HG03045 (cell line): ENCODE results near the gene RNF126.
"Not testable (repeated sequence)": the region's sequence is repeated elsewhere in the genome, so short reads cannot be mapped to it uniquely, and the experiment has no call there.

ENCODE experiments used
- ATAC-seq: cut with Tn5 transposase; IDR thresholded peaks from one replicate; pipeline ENCODE4 v1.9.1; 2021; ENCODE audit warnings: mild to moderate bottlenecking, moderate library complexity; ENCODE audit not compliant: unreplicated experiment

Gene RNF126

DNA sequence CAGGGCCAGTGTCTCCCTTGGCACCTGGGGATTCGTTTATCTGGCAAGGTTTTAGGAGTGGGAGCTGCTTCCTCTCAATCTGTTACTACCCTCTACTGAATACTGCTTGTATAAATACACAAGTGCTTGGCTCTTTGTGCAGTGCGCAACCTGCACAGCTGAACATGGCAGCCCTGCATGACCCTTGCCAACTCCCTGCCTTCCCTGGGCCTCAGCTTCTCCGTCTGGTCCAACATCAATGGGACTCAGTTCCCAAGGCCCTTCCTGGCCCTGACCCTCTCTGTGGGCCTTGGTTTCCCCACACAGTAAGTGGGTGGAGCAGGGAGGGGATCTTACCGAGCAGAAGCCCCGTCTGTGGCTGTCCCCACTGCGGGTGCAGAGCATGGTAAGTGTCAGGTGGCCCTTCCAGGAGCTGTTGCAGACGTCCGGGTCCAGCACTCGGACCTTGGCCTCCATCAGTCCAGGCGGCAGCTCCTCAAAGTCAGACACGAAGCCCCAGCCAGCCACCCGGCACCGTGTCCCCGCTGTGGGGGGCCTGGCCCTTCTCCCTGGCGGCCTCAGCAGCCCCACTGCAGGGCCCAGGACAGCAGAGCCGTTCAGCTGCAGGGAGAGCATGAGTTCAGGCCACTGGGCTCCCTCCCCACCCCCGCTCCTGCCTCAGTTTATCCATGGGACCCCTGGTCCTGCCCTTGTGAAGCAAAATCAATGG, 23.7 kb upstream of the RNF126 start:
- no peak for ATAC-seq

DNA sequence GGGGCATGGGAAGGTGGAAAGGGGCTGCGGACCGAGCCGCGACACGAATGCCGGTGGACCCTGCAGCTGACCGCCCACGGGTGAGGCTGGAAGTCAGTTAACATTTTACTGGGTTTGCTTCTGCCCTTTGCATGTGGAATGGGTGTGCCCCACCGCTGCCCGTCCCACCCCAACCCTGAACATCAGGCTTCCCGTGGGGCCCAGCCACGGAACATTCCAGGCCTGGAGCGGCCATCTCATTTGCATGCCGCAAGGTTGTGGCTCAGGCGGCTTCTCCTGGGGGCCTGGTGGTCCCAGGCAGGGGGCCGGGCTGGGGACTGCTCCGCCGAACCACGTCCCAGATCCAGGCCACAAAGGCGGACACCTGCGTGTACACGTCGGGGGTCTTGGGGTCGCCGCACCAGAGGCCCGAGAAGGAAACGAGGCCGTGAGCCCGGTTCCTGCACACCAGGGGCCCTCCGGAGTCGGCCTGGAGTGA, 22.5 kb upstream of the RNF126 start:
- ATAC-seq, result no peak

DNA sequence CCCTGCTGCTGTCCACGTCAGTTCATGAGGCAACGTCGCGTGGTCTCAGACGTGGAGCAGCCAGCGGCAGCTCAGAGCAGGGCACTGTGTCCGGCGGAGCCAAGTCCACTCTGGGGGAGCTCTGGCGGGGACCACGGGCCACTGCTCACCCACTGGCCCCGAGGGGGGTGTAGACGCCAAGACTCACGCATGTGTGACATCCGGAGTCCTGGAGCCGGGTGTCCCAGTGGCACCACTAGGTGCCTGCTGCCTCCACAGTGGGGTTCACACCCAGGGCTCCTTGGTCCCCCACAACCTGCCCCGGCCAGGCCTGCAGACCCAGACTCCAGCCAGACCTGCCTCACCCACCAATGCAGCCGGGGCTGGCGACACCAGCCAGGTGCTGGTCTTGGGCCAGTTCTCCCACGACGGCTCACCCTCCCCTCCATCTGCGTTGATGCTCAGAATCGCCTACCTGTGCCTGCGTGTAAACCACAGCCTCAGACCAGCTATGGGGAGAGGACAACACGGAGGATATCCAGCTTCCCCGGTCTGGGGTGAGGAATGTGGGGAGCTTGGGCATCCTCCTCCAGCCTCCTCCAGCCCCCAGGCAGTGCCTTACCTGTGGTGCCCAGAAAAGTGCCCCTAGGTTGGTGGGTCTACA, 19.8 kb upstream of the RNF126 start:
- ATAC-seq, result no peak

DNA sequence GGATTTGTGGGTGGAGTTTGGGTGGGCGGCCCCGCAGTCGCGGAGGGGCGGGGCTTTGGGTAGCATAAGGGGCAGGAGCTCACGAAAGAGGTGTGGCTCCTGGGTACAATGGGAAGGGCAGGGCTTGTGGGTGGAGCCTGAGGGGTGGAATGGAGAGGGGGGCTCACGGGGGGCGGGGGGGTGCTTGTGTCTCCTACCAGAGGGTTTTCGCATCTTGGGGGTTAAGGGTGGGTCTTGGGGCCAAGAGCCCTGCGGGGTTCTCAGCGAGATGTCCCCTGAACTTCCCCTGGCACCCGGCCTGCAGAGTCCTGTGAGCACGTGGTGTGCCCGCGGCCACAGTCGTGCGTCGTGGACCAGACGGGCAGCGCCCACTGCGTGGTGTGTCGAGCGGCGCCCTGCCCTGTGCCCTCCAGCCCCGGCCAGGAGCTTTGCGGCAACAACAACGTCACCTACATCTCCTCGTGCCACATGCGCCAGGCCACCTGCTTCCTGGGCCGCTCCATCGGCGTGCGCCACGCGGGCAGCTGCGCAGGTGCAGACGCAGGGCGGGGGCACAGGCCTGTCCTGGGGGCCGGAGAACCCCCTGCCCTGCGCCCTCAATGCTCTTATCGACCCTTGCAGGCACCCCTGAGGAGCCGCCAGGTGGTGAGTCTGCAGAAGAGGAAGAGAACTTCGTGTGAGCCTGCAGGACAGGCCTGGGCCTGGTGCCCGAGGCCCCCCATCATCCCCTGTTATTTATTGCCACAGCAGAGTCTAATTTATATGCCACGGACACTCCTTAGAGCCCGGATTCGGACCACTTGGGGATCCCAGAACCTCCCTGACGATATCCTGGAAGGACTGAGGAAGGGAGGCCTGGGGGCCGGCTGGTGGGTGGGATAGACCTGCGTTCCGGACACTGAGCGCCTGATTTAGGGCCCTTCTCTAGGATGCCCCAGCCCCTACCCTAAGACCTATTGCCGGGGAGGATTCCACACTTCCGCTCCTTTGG, 18.3 kb upstream of the RNF126 start:
- no peak for ATAC-seq

DNA sequence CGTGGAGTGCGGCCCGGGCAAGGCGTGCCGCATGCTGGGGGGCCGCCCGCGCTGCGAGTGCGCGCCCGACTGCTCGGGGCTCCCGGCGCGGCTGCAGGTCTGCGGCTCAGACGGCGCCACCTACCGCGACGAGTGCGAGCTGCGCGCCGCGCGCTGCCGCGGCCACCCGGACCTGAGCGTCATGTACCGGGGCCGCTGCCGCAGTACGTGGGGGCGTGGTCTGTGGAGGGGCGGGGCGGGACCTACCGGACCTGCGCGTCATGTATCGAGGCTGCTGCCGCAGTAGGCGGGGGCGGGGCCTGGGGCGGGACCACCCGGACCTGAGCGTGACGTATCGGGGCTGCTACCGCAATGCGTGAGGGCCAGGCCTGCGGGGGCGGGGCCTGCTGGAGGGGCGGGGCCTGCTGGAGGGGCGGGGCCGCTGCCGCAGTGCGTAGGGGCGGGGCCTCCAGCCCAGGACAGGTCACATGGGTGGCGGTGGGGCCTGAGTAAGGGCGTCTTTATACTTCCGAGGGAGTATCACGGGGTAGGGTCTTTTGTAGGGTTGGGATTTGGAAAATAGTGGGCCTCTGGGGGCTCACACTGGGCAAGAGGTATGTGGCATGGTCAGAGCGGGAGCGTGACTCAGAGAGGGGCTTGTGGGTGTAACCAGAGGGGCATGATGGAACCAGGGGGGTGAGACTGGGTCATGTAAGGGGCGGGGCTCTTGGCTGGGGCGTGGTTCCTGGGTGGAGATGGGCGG, 17.4 kb upstream of the RNF126 start:
- peak; percentile 66 for ATAC-seq

DNA sequence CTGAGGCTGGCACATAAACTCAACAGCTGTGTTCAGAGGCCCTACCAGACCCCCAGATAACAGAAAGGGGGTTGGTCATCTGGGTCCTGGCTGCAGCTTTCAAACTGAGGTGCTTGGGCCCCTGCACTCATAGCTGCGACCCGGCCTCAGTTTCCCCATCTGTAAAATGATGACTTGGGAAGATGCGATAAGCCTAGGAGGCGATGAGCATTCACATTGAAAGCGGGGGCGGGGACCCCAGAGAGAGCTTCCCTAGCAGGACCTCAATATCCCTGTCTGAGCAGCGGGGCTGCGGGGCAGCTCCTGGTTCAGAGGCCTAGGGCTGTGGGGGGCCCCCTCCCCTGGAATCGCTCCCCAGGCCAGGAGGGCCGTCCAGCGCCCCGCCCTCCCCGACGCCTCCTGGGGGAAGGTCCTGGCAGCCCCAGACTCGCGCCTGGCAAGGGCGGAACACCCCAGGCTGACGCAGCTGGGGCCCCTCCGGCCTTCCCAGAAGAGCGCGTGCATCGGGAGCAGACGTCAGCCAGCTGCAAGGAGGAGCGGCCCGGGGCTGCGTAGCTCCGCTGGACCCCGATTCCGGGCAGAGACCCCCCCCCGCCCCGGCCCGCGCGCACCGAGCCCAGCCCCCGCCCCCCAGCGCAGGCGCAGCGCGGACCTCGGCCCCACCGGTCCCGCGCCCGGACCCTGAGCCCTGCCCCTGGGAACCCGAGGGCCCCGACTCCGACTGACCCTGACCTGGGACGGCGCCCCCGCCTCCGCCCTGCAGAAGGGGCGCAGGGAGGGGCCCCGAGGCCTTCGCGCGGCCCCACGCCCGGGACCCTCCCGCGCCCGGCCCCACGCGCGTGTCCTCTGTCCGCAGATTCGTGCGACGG, 16.6 kb upstream of the RNF126 start:
- ATAC-seq, result peak; percentile 16

DNA sequence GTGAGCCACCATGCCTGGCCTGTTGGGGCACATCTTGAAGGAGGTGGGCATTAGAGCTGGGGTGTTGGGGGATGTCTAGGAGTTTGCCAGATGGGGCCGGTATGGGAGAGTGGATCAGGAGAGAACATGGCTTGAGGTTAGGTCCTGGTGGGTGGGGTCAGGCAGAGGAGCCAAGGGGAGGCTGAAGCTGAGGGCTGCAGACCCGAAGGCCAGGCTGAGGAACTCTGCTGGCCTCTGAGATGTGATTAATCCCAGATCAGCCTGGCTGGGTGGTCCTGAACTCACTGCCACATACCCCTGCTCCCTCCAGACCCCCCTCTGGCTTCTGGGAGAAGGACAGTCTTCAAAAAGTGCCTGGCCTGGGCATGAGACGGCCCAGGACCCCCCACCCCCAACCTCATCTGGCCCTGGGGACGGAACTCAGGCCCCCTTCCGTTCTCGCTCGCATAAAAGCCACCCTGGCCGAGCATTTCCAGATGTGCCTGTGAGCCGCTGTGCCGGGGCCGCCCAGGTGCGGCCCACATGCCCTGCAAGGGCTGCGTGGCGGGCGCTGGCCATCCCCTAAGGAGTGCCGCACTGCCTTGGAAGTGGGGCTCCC, 15.9 kb upstream of the RNF126 start:
- ATAC-seq, result no peak

DNA sequence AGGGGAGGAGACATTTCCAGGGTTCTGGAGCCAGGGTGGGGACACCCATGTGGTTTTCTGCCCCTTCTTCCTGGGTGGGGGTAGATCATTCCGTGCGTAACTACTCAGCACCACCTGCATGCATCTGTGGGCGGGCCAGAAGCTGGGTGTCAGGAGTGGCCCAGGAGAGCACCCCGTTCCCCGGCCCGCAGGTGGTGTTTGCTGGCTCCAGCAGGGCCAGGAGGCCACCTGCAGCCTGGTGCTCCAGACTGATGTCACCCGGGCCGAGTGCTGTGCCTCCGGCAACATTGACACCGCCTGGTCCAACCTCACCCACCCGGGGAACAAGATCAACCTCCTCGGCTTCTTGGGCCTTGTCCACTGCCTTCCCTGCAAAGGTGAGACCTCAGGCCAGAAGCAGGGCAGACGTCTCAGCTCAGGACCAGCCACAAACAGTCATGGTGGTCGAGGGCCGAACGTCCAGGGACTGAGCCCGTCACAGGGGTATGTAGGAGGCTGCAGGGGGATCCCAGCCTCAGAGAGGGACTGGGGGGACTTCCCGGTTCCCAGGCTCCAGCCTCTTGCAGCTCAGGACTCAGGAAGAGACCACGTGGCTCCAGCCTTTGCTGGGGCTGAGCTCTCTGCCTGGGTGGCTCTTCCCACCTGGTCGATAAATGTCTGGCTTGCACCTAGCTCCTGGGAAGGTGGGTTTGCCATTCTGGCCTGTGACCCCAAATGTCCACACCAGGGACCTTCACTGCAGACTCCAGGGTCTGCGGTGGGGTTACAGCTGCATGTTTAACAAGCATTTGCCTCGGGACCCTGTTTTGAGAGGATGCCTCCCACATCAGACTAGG, 14.8 kb upstream of the RNF126 start:
- ATAC-seq, result no peak

DNA sequence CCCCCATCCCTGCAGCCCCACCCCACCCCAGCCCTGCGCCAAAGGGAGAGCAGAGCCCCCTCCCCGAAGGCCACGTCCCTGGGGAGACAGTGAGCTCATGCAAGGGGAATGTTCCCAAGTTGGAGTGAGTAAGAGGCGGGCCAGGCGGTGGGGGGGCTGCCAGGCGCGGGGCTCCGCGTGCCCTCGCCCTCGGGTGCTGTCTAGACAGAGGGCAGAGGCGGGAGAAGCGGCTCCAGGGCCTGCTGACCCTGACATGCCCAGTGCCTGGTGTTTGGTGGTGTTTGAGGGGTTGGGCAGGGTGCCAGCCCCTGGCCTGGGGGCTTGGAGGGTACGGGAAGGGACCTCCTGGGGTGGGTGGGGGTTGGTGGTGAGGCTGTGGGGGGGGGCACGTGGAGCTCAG, 14.2 kb upstream of the RNF126 start:
- no peak for ATAC-seq

DNA sequence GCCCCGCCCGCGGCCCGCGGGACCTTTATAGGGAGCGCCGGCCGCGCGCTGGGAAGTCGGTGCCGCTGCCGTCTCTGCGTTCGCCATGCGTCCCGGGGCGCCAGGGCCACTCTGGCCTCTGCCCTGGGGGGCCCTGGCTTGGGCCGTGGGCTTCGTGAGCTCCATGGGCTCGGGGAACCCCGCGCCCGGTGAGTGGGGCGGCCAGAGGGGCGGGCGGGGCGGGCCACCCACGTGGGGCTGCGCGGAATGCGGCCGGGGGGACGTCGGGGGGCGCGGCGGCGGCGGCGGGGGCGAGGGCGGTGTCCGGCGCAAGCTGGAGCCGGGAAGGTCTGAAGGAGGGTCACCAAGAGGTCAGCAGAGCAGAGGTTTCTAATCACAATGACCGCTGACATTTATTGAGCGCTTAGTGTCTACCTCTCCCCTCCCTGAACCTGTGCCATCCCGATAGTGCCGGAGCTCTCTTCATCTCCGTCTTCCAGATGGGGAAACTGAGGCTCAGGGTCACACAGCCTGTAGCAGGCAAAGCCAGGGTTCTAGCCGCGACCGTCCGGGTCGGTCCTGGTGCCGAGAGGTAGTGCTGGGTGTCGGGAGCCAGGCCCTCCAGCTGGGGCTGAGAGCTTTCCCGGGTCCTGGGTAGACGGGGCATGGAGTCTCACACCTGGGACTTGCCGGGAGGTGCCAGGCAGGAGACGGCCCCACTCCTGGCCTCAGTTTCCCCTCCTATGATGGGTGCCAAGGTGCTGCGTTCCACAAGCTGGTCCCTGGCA, 13.5 kb upstream of the RNF126 start, which contains the start of gene FSTL3:
FSTL3 (plus strand) TSS at position 54 of the 767 bp plus-strand sequence; CDS start at position 86, 32 bp downstream.
- ATAC-seq, result no peak

DNA sequence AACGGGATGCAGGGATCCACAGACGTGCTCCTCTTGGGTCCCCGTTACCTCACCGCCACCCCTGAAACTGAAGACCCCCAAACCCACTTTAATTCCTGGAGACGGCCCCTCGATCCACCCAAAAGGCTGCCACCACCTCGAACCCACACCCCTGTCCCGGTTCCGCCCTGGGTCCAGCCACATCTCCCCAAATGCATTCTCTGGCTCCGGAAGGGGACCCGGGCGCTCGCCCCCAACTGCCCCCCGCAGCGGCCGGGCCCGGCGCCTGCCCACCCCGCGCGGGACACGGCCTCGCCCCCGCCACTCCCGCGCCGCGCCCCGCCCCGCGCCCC, 13.0 kb upstream of the RNF126 start:
- no peak for ATAC-seq

DNA sequence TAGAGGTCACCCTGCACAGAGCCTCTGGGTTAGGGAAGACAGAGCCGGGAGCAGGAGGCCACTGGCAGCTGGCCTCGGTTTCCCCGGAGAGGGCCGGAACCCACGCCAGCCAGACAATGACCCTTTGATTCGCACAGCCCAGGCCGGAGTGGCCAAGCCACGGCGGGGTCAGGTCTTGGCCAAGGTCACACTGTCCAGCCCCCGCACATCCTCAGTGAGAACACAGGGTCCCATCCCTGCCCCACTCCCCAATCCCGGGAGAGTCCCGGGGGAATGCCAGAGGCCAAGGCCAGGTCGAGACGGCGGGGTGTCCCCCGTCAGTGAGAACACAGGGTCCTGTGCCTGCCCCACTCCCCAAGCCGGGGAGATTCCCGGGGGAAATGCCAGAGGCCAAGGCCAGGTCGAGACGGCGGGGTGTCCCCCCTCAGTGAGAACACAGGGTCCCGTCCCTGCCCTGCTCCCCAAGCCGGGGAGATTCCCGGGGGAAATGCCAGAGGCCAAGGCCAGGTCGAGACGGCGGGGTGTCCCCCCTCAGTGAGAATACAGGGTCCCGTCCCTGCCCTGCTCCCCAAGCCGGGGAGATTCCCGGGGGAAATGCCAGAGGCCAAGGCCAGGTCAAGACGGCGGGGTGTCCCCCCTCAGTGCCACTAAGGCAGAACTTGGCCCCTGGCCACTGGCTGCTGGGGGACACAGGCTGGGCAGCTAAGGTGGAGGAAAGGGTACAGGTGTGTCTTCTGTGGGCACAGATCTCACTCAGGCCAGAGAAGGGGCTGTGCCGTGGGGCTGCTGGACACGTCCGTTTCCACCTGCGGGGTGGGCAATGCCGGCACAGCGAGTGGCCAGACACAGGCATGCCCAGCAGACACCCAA, 11.5 kb upstream of the RNF126 start:
- no peak for ATAC-seq

DNA sequence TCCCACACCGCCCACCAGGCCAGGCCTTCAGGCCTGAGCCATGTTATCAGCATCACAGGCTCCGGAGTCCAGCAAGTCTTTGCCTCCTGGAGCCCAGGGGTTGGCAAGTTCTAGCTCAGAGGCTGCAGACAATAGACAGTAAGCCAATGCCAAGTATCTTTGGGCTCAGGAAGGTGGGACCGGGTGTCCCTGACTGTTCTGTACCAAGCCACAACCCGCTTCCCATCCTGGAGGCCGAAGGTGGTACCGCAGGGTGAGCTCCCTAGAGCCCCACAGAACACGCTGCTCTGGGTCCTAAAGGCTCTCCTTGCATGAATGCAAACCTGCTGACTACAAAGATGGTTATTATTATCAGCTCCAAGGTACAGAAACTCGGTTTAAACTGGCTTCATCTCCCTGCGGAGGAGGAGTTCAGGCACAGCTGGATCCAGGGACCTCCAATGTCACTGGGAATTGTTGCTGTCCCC, 7.6 kb upstream of the RNF126 start:
- ATAC-seq, result no peak

DNA sequence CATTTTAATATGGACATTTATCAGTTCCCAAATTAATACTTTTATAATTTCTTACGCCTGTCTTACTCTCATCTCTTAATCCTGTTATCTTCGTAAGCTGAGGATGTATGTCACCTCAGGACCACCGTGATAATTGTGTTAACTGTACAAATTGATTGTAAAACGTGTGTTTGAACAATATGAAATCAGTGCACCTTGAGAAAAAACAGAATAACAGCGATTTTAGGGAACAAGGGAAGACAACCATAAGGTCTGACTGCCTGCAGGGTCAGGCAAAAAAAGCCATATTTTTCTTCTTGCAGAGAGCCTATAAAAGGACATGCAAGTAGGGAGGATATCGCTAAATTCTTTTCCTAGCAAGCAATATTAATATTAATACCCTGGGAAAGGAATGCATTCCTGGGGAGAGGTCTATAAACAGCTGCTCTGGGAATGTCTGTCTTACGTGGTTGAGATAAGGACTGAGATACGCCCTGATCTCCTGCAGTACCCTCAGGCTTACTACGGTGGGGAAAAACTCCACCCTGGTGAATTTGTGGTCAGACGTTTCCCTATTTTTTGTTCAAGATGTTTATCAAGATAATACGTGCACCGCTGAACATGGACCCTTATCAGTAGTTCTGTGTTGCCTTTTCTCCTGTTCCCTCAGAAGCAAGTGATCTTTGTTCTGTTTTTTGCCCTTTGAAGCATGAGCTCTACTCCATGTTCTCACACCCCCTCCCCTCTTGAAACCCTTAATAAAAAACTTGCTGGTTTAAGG, 5.8 kb upstream of the RNF126 start:
- not testable (repeated sequence) for ATAC-seq

DNA sequence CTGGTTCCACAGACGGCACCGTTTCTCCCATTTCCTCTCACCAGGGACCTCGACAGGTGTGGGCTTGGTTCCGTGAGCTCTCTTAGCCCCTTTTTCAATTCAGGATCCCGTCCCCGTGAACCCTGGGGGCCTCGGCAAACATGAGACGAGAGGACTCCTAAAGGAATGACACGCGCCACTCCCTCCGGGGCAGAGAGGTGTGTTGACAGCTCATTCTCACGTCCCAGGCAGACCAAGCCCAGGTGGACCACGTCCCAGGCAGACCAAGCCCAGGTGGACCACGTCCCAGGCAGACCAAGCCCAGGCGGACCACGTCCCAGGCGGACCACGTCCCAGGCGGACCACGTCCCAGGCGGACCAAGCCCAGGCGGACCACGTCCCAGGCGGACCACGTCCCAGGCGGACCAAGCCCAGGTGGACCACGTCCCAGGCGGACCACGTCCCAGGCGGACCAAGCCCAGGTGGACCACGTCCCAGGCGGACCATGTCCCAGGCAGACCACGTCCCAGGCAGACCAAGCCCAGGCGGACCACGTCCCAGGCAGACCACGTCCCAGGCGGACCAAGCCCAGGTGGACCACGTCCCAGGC, 4.1 kb upstream of the RNF126 start:
- ATAC-seq, result not testable (repeated sequence)
